ENCODE data around the gene PP2D1.

The PP2D1 gene

GRCh38 chr3:19940643-19941042 is 71.4 kb downstream of the PP2D1 start:
- TF ChIP-seq CTCF (IDR thresholded peaks at IDR 0.05; ENCODE audit: low read depth, low read length, missing control alignments), result no peak
- DNase-seq (ENCODE audit: extremely low read depth, low read depth), result no peak
- H3K4me3 ChIP-seq (replicated peaks; ENCODE audit: low read depth, low read length), result no peak overlapping the region

- no peak overlapping the region for H3K4me3 ChIP-seq (replicated peaks; ENCODE audit: low read depth, low read length)
- DNase-seq (ENCODE audit: extremely low read depth, low read depth), result no peak
- TF ChIP-seq CTCF (IDR thresholded peaks at IDR 0.05; ENCODE audit: low read depth, low read length, missing control alignments), result no peak
Observed at GRCh38 chr3:19938295-19938627, 73.8 kb downstream of the PP2D1 start.

- TF ChIP-seq CTCF (IDR thresholded peaks at IDR 0.05; ENCODE audit: low read depth, low read length, missing control alignments), result no peak
- DNase-seq (ENCODE audit: extremely low read depth, low read depth), result no peak
- H3K4me3 ChIP-seq (replicated peaks; ENCODE audit: low read depth, low read length), result no peak overlapping the region
Observed at GRCh38 chr3:19937459-19938294, 74.4 kb downstream of the PP2D1 start.

Measured in HFF-Myc (cell line).